ENCODE results near the gene TMEM14A.

TMEM14A gene

DNA sequence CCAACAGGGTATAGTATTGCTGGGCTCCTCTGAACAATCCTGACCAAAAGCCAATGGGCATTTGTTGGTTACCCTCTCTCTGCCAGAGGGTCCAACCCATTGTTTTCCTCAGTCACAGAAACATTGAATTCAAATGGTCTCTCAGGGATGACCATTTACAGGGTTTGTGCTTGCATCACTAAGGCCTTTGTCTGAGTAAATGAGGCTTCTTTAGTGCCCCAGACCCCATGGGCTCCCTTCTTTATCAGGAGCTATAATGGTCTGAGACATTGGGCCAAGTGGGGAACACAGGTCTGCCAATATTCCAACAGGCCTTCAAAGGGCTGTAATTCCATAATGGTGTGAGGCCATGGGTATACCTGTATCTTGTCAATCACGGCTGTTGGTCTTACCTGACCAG is 65.2 kb downstream of the TMEM14A start:
- no peak for DNase-seq (ENCODE audit: low spot score)
